ENCODE measurements around the gene SIRPG.

The SIRPG gene

GRCh38 chr20:1637755-1638154 lies 19.8 kb downstream of the SIRPG start:
- no peak overlapping the region for H3K4me3 ChIP-seq (ENCODE audit: low read depth, low read length)
- TF ChIP-seq CTCF (conservative IDR thresholded peaks at IDR 0.05; ENCODE audit: low read depth, low read length): no peak
- no peak for DNase-seq (ENCODE audit: low read depth)

- H3K4me3 ChIP-seq (ENCODE audit: low read depth, low read length): no peak overlapping the region
- DNase-seq (ENCODE audit: low read depth): no peak
- no peak for TF ChIP-seq CTCF (conservative IDR thresholded peaks at IDR 0.05; ENCODE audit: low read depth, low read length)
These were observed 20.4 kb downstream of the SIRPG start for GRCh38 chr20:1637226-1637625.

GRCh38 chr20:1636621-1637020 lies 21.0 kb downstream of the SIRPG start:
- TF ChIP-seq CTCF (conservative IDR thresholded peaks at IDR 0.05; ENCODE audit: low read depth, low read length): no peak
- no peak for DNase-seq (ENCODE audit: low read depth)
- H3K4me3 ChIP-seq (ENCODE audit: low read depth, low read length): no peak overlapping the region

- H3K4me3 ChIP-seq (ENCODE audit: low read depth, low read length): no peak overlapping the region
- TF ChIP-seq CTCF (conservative IDR thresholded peaks at IDR 0.05; ENCODE audit: low read depth, low read length): no peak
- no peak for DNase-seq (ENCODE audit: low read depth)
These were observed 22.1 kb downstream of the SIRPG start for GRCh38 chr20:1635291-1635979.

GRCh38 chr20:1633535-1633934 lies 24.0 kb downstream of the SIRPG start:
- peak; percentile 9 for DNase-seq (ENCODE audit: low read depth)
- TF ChIP-seq CTCF (conservative IDR thresholded peaks at IDR 0.05; ENCODE audit: low read depth, low read length): no peak
- no peak overlapping the region for H3K4me3 ChIP-seq (ENCODE audit: low read depth, low read length)

- no peak overlapping the region for H3K4me3 ChIP-seq (ENCODE audit: low read depth, low read length)
- DNase-seq (ENCODE audit: low read depth): no peak
- no peak for TF ChIP-seq CTCF (conservative IDR thresholded peaks at IDR 0.05; ENCODE audit: low read depth, low read length)
These were observed 25.4 kb downstream of the SIRPG start for GRCh38 chr20:1632178-1632577.
